Measurements from ENCODE around the gene SPNS3.

The SPNS3 gene

GRCh38 chr17:4534928-4535666, 101.4 kb downstream of the SPNS3 start:
- TF ChIP-seq ZNF384 (IDR thresholded peaks at IDR 0.05) = no peak
- TF ChIP-seq HDGF (IDR thresholded peaks at IDR 0.05; ENCODE audit: borderline replicate concordance) = no peak
- TF ChIP-seq FOXA1 (IDR thresholded peaks at IDR 0.05) = no peak
- no peak for TF ChIP-seq SP1 (IDR thresholded peaks at IDR 0.05)
- TF ChIP-seq PKNOX1 (IDR thresholded peaks at IDR 0.05) = no peak
- TF ChIP-seq NFRKB (IDR thresholded peaks at IDR 0.05) = no peak
- TF ChIP-seq L3MBTL2 (conservative IDR thresholded peaks at IDR 0.05) = no peak
- TF ChIP-seq CTBP1 (IDR thresholded peaks at IDR 0.05; ENCODE audit: borderline replicate concordance) = no peak
- no peak for TF ChIP-seq TARDBP (IDR thresholded peaks at IDR 0.05)
- TF ChIP-seq LEF1 (IDR thresholded peaks at IDR 0.05; ENCODE audit: borderline replicate concordance) = no peak
- no peak for TF ChIP-seq FOXM1 (IDR thresholded peaks at IDR 0.05; ENCODE audit: borderline replicate concordance)
- POLR2A ChIA-PET = interaction anchor here (1.4 kb wide), 1 partner anchor 20 kb away, joined by 6 read pairs; the partner anchor contains the start of gene MYBBP1A
- DNase-seq (ENCODE audit: extremely low spot score) = no peak
- CTCF ChIA-PET = no interaction called here

DNA sequence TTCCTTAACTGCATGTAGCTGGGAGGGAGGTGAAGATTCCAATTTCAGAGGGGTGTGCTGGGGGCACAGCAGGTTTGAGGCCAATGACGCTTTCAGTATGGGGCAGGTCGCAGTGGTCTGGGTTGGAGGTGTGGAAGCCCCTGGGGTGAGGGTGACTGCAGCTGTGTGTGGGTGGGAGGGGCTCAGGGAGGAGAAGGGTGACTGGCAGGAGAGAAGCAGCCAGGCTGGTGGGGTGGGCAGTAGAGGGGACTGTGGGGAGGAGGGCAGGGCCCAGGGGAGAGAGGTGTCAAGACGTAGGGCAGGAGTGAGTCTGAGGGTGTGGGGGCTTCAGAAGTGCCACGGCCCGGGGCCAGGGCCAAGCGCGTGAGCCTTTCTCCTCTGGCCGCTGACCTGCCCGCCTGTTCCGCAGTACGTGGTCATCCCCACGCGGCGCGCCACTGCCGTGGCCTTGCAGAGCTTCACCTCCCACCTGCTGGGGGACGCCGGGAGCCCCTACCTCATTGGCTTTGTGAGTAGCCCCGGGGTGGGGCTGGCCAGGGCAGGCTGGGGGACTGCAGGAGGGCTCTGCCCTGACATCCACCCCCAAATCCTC, 102.0 kb downstream of the SPNS3 start:
- ChIA-PET CTCF (no interaction called here), POLR2A (interaction anchor here (1.4 kb wide), 1 partner anchor 20 kb away, joined by 6 read pairs; the partner anchor contains the start of gene MYBBP1A)
- TF ChIP-seq FOXM1 (IDR thresholded peaks at IDR 0.05; ENCODE audit: borderline replicate concordance) (no peak), TARDBP (IDR thresholded peaks at IDR 0.05) (no peak), SP1 (IDR thresholded peaks at IDR 0.05) (no peak), BHLHE40 (IDR thresholded peaks at IDR 0.05; ENCODE audit: borderline replicate concordance) (no peak), PKNOX1 (IDR thresholded peaks at IDR 0.05) (no peak), FOXA1 (IDR thresholded peaks at IDR 0.05) (no peak), FOXK2 (IDR thresholded peaks at IDR 0.05) (no peak)
- DNase-seq (ENCODE audit: extremely low spot score) = no peak

DNA sequence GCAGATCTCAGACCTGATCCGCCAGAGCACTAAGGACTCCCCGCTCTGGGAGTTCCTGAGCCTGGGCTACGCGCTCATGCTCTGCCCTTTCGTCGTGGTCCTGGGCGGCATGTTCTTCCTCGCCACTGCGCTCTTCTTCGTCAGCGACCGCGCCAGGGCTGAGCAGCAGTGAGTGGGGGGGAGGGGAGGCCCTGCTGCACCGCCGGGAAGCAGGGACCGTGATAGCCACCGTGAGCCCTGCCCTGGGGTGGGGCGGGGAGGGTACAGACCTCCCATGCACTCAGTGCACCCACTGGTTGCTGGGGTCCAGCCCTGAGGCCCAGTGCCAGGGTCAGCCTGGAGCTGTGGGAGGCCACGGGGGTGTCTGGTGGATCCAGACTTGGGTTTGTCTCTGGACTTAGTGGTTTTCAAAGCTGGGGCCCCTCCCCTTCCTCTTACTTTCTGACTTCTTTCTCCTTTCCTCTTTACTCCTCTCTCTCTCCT, 102.6 kb downstream of the SPNS3 start:
- POLR2A ChIA-PET = interaction anchor here (1.0 to 3.7 kb wide), 2 partner anchors 14 to 18 kb away, joined by 4 to 22 read pairs; partner anchors contain the start of gene MYBBP1A
- no peak for TF ChIP-seq SUZ12 (IDR thresholded peaks at IDR 0.05)
- no peak for TF ChIP-seq TARDBP (IDR thresholded peaks at IDR 0.05)
- no peak for TF ChIP-seq HDGF (IDR thresholded peaks at IDR 0.05; ENCODE audit: borderline replicate concordance)
- no peak for TF ChIP-seq PKNOX1 (IDR thresholded peaks at IDR 0.05)
- CTCF ChIA-PET = interaction anchor here (0.6 kb wide), 1 partner anchor 243 kb away, joined by 3 read pairs; no protein-coding TSS in a partner anchor
- DNase-seq (ENCODE audit: extremely low spot score) = no peak

GRCh38 chr17:4536742-4537411, 103.1 kb downstream of the SPNS3 start:
- TF ChIP-seq TARDBP (IDR thresholded peaks at IDR 0.05) (no peak), FOXM1 (IDR thresholded peaks at IDR 0.05; ENCODE audit: borderline replicate concordance) (no peak), SP1 (IDR thresholded peaks at IDR 0.05) (no peak), L3MBTL2 (conservative IDR thresholded peaks at IDR 0.05) (no peak), FOXA1 (IDR thresholded peaks at IDR 0.05) (no peak), ARNT (IDR thresholded peaks at IDR 0.05) (no peak), ELF4 (IDR thresholded peaks at IDR 0.05) (no peak), ZNF384 (IDR thresholded peaks at IDR 0.05) (no peak)
- POLR2A ChIA-PET = interaction anchor here (1.0 to 3.7 kb wide), 3 partner anchors 13 to 38 kb away, joined by 3 to 22 read pairs (median 4); partner anchors contain the start of genes MYBBP1A and SPNS2
- DNase-seq (ENCODE audit: extremely low spot score) = no peak
- CTCF ChIA-PET = interaction anchor here (0.5 to 0.6 kb wide), 2 partner anchors 93 to 243 kb away, joined by 3 read pairs; no protein-coding TSS in a partner anchor
